ENCODE results near the gene SLC8A3. TPM values are rescaled to one million over a fixed set of nuclear protein-coding genes. Genes with fewer than 3 reads are reported as not detected.

The SLC8A3 gene
- total RNA-seq, 4 donors from 2014 or later = 0.85 to 1.8 (median 1.0) TPM; not detected in 1

GRCh38 chr14:70193396-70193795 lies 4.6 kb upstream of the SLC8A3 start:
- Histone ChIP-seq H3K9me3 (no peaks in the 10 kb centered on the region), H3K27ac (no peak overlapping the region), H3K36me3 (no peaks in the 10 kb centered on the region), H3K4me1 (no peaks in the 10 kb centered on the region), H3K27me3 (no peaks in the 10 kb centered on the region), H3K4me3 (no peak overlapping the region)
- TF ChIP-seq POLR2A (IDR thresholded peaks at IDR 0.05) = no peak
- TF ChIP-seq, protein P1, sequence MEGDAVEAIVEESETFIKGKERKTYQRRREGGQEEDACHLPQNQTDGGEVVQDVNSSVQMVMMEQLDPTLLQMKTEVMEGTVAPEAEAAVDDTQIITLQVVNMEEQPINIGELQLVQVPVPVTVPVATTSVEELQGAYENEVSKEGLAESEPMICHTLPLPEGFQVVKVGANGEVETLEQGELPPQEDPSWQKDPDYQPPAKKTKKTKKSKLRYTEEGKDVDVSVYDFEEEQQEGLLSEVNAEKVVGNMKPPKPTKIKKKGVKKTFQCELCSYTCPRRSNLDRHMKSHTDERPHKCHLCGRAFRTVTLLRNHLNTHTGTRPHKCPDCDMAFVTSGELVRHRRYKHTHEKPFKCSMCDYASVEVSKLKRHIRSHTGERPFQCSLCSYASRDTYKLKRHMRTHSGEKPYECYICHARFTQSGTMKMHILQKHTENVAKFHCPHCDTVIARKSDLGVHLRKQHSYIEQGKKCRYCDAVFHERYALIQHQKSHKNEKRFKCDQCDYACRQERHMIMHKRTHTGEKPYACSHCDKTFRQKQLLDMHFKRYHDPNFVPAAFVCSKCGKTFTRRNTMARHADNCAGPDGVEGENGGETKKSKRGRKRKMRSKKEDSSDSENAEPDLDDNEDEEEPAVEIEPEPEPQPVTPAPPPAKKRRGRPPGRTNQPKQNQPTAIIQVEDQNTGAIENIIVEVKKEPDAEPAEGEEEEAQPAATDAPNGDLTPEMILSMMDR (IDR thresholded peaks at IDR 0.05) = no peak
- intact Hi-C loops (cut with DNase I; ENCODE audit: low total_unique reads) = no loop called here
- DNase-seq = no peak

DNA sequence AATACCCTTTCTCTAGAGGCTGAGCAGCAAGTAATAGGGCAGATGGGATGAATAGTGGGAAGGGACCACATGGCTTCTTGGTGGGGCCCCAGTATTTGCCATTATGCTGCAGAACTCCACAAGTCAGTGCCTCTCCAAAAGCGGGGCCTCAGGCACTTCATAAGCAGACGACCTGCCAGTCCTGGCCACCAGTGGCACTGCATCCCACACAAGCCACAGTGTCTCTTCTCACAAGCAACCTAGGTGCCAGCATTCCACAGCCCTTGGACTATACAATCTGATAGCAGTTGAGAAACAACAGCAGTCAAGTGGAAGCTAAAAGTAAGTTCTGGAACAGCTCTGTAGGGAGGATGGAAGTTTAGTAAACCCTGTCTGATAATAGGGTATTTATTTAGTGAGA lies 4.2 kb upstream of the SLC8A3 start:
- Histone ChIP-seq H3K27ac (no peak overlapping the region), H3K4me1 (no peaks in the 10 kb centered on the region), H3K36me3 (no peaks in the 10 kb centered on the region), H3K9me3 (no peaks in the 10 kb centered on the region), H3K27me3 (no peaks in the 10 kb centered on the region), H3K4me3 (no peak overlapping the region)
- DNase-seq = no peak
- intact Hi-C loops (cut with DNase I; ENCODE audit: low total_unique reads) = no loop called here
- no peak for TF ChIP-seq POLR2A (IDR thresholded peaks at IDR 0.05)
- TF ChIP-seq, protein P1 (IDR thresholded peaks at IDR 0.05) = no peak

DNA sequence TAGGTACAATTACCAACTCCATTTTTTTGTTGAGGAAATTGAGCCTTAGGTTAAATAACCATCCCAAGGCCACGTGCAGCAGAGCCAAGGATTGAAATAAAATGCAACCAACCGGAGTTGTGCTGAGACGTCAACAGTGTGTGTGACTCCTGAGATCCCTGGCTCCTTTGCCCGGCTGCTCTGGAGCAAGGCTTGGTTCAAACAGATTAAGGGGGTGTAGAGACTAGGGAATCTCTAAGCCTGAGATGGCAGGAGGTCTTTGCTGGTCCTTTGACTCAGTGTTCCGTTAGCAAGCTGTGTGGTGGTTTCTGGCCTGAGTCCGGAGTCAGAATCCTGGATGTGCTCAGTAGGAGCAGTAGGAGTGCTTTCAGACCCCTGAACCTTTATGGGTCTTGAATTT lies 1.4 kb upstream of the SLC8A3 start:
- Histone ChIP-seq H3K4me1 (no peaks in the 10 kb centered on the region), H3K9me3 (no peaks in the 10 kb centered on the region), H3K27me3 (no peaks in the 10 kb centered on the region), H3K27ac (no peak overlapping the region), H3K4me3 (no peak overlapping the region), H3K36me3 (no peaks in the 10 kb centered on the region)
- intact Hi-C loops (cut with DNase I; ENCODE audit: low total_unique reads) = no loop called here
- no peak for DNase-seq
- TF ChIP-seq, protein P1 (IDR thresholded peaks at IDR 0.05) = no peak
- TF ChIP-seq POLR2A (IDR thresholded peaks at IDR 0.05) = no peak

DNA sequence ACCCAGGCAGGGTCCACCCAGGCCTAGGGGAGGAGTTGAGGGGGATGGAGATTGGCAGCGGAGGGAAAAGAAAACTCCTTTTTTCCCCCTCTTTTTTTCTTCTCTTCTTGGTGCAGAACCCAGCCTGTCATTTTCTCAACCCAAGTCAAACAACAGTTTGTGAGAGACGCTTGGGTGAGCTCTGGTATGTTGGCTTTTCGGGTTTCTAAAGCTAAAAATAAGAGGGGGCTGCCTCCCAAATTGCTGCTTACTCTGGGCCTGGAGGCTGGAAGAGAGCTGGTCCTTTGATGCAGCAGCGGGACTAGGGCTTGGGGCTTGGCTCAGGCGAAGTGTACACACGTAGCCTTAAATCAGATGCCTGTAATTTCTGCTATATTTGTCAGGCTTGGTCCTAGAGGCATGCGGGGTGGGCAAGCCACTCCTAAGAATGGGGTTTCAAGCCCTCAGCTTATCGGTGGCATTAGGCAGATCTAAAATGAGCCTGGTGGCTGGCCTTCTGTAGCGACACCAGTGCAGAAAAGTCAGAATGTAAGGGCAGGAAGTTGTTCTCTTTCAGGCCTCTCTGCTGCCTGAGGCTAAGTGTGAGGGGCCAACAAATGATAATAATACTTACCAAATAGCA lies 816 bp upstream of the SLC8A3 start:
- no peaks in the 10 kb centered on the region for H3K36me3 ChIP-seq
- no peak overlapping the region for H3K4me3 ChIP-seq
- no peaks in the 10 kb centered on the region for H3K27me3 ChIP-seq
- DNase-seq = no peak
- H3K9me3 ChIP-seq = no peaks in the 10 kb centered on the region
- H3K27ac ChIP-seq = no peak overlapping the region
- no peak for TF ChIP-seq POLR2A (IDR thresholded peaks at IDR 0.05)
- TF ChIP-seq, protein P1 (IDR thresholded peaks at IDR 0.05) = no peak
- no peaks in the 10 kb centered on the region for H3K4me1 ChIP-seq
- intact Hi-C loops (cut with DNase I; ENCODE audit: low total_unique reads) = no loop called here

GRCh38 chr14:70188322-70188658 lies 461 bp downstream of the SLC8A3 start:
- intact Hi-C loops (cut with DNase I; ENCODE audit: low total_unique reads) = no loop called here
- TF ChIP-seq, protein P1 (IDR thresholded peaks at IDR 0.05) = no peak
- TF ChIP-seq POLR2A (IDR thresholded peaks at IDR 0.05) = no peak
- Histone ChIP-seq H3K27ac (no peak overlapping the region), H3K36me3 (no peaks in the 10 kb centered on the region), H3K9me3 (no peaks in the 10 kb centered on the region), H3K27me3 (no peaks in the 10 kb centered on the region), H3K4me1 (no peaks in the 10 kb centered on the region), H3K4me3 (peak overlapping the region in 1 of 2 donors; percentile 7)
- DNase-seq = no peak

Measured in uterus (tissue), 4 donors.